Measurements from ENCODE around the gene PAK1.
"Not testable (repeated sequence)": the region's sequence is repeated elsewhere in the genome, so short reads cannot be mapped to it uniquely, and the experiment has no call there.

PAK1 gene

DNA sequence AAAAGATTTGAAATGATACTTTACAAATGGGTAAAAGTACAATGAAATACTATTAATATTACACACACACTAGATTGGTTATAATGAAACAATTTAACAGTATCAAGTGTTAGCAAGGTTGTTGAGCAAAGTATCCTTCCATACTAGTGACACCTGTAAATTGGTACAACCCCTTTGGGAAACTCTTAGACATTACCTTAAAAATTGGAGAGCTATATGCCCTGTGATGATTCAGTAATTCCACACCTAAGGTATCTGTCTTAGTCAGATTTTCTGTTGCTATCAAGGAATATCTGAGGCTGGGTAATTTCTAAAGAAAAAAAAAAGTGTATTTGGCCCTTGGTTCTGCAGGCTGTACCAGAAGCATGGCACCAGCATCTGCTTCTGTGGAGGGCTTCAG lies 165.1 kb downstream of the PAK1 start:
- DNase-seq (ENCODE audit: low spot score), result no peak

DNA sequence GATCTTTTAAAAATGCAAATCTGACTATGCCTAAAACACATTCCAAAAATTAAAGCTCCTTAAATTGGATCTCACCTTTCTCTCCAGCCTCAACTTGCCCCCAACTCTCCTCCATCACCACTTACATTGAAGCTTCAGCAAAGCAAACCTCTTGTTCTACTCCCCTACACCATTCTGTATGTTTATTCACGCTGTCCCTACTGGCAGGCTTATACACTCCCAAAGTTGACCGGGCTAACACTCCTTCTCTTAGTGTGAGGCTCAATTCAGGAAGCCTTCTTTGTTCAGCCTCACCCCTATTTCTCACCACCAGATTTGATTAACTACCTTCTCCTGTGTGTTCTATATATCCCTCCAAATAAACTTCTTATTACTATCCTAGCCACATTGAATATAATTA lies 170.6 kb downstream of the PAK1 start:
- DNase-seq (ENCODE audit: low spot score), result no peak

DNA sequence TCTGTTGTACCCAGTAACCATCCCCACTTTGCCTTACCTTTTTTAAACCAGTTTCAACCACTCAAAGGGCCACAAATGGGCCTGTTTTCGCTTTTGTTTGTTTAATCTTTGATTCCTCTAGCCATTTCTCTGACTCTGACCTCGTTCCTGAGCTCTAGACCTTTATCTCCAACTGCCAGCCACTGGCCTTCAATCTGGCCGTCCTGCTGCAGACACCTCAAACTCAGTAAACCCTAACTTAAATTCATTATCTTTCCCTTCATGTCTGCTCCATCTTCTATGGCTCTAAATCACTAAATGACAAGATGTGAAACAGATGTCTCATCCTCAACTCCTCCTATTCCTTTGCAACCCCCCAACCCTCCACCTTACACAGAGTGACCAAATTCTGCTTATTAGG lies 171.1 kb downstream of the PAK1 start:
- no peak for DNase-seq (ENCODE audit: low spot score)

DNA sequence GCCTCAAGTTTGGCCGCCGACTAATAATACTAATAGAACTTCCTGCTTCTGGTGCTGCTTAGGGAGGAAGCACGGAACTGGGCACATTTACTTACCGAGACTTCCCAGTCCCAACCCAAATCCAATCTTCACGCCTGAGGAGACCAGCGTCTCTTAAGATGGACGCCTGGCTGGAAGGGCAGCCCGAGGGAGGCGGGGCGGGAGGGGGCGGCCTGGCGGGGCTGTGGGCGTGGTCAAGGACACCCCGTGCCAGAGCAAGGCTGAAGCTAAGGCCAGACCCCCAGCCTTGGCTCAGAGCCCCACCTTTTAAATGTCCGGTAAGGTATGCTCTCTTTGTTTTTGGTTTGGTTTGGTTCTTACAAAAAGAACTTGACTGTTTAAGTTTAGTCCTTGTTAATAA lies 172.4 kb downstream of the PAK1 start, which contains the start of gene GDPD4:
TSS of gene GDPD4 (minus strand) at position 177 of the 400 bp plus-strand sequence. CDS start 16,549 bp downstream, outside the sequence.
- DNase-seq (ENCODE audit: low spot score), result no peak

DNA sequence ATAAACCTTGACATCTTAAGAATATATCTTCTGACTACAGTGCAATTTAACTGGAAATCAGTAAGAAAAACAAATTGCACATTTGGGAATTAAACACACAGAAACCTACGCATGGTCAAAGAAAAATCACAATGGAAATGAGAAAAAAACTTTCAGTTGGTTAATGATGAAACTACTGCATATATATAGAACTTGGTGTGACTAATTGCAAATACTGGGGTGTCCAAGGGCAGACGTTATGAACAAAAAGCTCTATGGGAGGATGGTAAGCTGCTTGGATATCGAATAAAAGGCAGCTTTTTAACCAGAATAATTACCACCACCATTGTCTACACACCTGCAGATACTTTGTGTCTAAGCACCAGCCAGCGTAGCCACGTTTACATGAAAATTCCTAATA lies 173.2 kb downstream of the PAK1 start:
- no peak for DNase-seq (ENCODE audit: low spot score)

DNA sequence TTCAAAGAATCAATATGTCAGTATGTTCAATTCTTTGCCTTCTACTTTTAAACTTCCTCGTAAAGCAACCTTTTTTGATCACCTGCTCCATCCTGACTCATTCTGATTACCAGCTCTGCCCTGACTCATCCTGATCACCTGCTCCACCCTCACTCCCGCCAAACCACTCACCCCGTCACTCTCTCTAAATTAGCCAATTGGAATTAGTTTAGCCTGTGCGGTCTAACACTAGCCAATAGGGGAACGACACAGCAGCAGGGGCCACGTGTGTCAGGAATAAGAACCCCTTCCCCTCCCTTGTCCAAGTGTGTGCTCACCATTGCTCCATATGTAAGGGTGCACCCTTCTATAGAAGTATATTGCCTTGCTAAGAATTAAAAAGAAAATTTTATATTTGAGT lies 173.9 kb downstream of the PAK1 start:
- DNase-seq (ENCODE audit: low spot score), result not testable (repeated sequence)

DNA sequence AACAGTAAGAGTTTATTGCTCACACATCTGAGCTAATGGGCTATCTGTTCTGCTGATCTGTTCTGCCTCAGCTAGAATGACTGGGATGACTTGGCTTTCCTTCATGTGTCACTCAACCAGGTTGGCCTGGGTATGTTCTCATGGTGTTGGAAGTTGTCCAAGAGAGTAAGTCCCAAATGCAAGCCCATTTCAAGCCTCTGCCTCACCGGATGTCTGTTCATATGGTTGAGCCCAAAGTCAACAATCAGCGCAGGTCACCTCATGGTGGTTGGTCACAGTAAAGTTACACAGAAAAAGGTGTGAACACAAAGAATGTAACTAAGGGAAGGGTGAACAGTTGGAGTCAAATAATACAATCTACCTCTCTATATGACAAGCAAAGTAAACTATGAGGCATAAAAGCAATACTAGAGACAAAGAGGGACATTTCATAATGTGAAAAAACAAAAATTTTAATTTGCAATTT lies 174.3 kb downstream of the PAK1 start:
- DNase-seq (ENCODE audit: low spot score), result no peak

DNA sequence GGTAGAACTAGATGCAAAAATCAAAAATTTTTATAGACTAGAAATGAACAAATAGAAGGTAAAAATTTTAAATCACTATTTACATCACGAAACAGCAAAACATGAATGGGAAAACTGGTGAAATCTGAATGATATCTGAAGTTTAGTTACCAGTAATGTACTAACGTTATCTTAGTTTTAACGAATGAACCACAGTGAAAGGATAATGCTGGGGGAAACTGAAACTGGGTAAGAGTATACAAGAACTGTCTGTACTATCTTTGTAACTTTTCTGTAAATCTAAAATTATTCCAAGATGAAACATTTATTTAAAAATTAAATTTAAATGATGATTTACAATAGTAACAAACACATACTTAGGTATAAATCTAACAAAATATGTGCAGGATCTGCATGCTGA lies 179.9 kb downstream of the PAK1 start:
- DNase-seq (ENCODE audit: low spot score), result no peak

DNA sequence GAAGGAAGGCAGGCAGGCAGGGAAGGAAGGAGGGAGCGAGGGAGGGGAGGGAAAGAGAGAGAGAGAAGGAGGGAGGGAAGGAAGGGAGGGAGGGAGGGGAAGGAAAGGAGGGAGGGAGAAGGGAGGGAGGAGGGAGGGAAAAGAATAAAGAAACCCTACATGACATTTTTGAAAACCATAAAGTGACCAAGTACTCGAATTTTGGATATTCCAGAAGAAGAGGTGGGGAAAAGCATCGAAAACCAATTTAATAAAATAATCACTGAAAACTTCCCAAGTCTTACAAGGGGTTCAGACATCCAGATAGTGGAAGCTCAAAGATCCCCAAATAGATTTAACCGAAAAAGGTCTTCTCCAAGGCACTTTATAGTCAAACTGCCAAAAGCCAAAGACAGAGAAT lies 184.2 kb downstream of the PAK1 start:
- no peak for DNase-seq (ENCODE audit: low spot score)

DNA sequence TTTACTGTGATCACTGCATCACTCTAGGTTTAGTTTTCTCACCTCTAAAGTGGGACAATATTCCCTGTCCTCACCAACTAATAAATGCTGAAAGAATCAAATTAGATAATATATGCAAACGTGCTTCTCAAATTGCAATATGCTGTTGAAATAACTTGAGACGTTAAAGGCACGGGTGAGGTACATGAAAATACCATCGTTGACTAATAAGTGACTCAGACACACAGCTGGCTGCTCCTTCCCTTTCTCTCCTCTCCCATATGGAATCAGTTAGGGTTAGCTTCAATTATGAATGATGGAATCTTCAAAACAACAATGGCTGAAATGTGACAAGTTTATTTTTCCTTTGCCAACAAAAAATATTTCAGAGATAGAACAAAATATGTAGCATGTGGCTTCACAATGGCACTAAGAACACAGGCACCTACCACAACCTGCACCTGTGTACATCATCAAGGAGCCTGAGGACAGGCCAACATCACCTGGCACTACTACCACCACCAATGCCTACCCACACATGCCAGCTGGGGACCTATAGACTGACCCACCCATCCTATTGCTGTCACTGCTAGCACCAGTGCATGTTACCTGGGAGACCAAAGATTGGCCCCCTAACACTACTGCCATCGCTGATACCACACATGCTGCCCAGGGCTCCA lies 186.2 kb downstream of the PAK1 start:
- DNase-seq (ENCODE audit: low spot score), result no peak

DNA sequence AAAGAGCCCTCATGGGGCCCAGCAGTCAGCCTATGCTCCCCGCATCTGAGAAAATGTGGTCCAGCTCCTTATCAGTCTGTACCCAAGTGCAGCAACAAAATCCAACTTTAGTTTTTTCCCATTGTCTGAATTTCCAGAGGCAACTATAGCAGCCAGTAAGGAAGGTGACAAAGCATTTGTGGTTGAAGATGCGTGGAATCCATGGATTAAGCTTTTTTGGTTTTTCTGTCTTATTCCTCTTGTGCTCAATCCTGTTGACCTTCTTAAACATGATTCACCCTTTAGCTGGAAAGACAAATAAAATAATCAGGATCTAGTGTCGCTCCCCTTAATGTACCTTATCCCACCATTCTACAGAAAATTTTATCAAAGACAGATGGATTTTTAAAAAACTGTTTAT lies 186.8 kb downstream of the PAK1 start:
- DNase-seq (ENCODE audit: low spot score), result no peak

DNA sequence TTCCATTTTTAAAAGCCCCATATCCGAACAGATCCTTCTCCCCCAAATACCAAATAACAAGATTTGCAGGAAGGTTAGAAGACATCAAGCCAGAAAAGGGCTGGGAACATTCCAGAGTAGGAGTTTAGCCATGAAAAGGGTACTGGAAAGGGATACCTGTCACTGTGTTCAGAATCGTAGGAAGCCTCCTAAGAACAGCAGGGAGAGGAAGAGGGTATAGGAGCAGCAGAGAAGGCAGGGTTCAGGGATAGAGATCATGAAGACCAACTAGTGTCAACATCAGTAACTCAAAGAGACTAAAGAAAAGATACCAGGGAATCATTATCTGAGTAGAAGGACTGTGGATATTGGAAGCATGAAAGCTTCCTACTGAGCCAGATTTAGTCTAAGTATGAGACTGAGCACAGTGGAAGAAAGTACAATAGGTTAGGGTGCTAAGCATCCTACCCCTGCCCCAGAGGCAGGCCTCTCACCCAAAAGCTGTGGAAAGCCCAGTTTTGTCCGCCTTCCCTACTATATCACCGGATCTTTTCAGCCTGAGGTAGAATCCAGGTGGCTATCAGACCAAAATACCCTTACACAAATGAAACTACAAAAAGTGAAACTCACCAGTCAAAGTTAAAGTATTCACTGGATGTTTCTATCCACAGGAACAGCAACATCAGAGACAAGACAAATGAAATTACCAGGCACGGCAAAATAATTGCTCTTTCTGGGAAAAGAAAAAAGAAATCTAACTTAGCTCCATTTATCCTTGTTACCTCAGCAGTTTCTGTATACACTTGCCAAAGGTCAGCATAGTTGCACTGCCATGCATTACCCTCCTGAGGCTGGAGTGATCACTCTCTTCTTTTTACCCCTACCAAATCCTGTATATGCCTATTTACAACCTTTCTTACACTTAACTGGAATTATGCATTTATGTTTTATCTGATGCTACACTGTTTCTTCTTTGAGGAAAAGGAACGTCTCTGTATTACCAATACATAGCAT lies 189.1 kb downstream of the PAK1 start:
- no peak for DNase-seq (ENCODE audit: low spot score)

DNA sequence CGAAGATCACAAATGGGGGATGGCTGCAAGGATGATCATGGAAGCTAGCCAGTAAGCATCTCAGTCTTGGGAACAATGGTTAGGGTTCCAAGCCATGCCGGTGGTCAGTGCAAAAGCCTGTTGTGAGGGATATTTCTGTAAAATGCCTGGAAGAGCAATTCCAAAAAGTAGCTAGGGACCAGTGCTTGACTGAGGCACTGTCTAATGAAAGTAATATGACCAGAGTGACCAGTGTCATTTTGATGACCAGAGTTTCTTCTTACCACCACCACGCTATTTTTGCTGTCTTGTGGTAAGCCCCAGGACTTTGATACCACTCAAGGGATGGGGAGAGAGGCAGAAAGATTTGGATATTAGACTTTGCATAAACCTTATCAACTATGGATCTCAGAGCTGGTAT lies 190.8 kb downstream of the PAK1 start:
- no peak for DNase-seq (ENCODE audit: low spot score)

DNA sequence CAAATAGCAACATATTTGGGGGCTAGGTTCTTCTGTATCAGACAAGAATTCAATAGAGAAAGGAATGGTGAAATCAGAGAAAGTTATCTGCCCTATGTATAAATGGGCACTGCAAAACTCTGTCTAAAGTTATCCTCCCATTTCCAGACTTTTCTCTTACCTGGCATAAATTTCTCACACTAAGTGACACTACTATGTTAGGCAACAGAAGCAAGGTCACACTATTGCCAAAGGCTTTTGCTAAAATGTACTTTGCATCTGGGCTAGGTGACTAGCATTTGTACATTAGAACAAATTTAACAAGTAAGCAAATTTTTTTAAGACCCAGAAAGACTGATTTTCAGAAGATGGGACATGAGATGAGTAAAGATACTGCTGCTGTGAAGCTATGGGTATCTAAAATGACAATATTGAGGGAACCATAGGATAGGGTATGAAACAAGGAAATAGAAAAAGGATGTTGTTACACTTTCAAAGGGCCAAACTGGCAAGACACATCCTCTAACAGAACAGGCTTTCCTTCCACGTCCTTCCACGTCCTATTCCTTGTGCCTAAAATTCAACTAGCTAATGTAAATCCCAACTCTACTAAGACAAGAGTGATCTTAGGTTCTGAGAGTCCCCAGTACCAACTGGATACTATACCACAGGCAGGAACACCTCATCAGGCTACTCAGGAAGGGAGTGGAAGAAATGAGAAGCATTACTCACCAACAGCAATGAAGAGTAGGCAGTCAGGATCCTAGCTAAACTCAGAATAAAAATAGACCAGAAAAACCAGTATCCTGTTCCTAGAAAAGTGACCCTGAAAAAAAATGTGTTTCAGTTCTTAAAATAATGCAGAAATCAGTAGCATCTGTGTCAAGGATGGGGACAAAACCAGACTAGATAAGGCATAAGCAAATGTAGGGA lies 195.0 kb downstream of the PAK1 start:
- no peak for DNase-seq (ENCODE audit: low spot score)

DNA sequence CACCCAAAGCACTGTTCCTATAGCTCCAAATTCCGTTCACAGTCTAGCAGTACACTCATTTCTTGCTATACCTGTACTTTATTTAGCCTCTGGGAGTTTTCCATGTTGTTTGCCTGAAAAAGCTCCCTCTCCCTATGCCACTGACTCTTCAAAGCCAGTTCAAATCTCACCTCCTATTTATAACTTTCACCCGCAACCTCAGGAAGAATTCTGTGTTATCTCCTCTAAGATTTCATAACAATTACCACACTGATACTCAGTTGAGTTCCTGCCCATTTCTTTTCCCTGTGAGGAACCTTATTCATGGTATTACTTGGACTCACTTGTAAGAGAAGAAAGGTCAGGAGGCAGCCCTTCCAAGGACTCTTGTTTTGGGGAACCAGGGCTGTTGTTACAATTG lies 197.6 kb downstream of the PAK1 start:
- no peak for DNase-seq (ENCODE audit: low spot score)
